Neuronal stem cell (in vitro differentiated cells): ENCODE results near the gene TUBB1.

ENCODE experiments used
- DNase-seq: peaks from one replicate; pipeline ENCODE4 v3.0.0-alpha.2; 2013; ENCODE audit warnings: low spot score
- H2AFZ ChIP-seq: one replicate; pipeline ENCODE4 v1.6.1; 2013; ENCODE audit warnings: mild to moderate bottlenecking, low read length, inconsistent platforms
- H2AK5ac ChIP-seq: 2 replicates; pipeline ENCODE4 v1.6.1; 2013; ENCODE audit warnings: low read depth, mild to moderate bottlenecking, inconsistent platforms, low read length, moderate library complexity, mixed read lengths
- H2BK120ac ChIP-seq: 2 replicates; pipeline ENCODE4 v1.6.1; 2013; ENCODE audit warnings: low read depth, mild to moderate bottlenecking, inconsistent platforms, low read length, moderate library complexity, mixed read lengths
- H2BK12ac ChIP-seq: one replicate; pipeline ENCODE4 v1.6.1; 2013; ENCODE audit warnings: low read length, inconsistent platforms
- H2BK15ac ChIP-seq: 2 replicates; pipeline ENCODE4 v1.6.1; 2013; ENCODE audit warnings: mild to moderate bottlenecking, low read length, inconsistent platforms, mixed read lengths
- H2BK5ac ChIP-seq: one replicate; pipeline ENCODE4 v1.6.1; 2013; ENCODE audit warnings: inconsistent platforms, mild to moderate bottlenecking, low read length, moderate library complexity
- H3K14ac ChIP-seq: one replicate; pipeline ENCODE4 v1.6.1; 2013; ENCODE audit warnings: low read length, inconsistent platforms
- H3K18ac ChIP-seq: 2 replicates; pipeline ENCODE4 v1.6.1; 2013; ENCODE audit warnings: low read length, inconsistent platforms
- H3K23ac ChIP-seq: 2 replicates; pipeline ENCODE4 v1.6.1; 2013; ENCODE audit warnings: low read depth, mild to moderate bottlenecking, mixed read lengths, low read length, inconsistent platforms; ENCODE audit not compliant: poor library complexity
- H3K27ac ChIP-seq: replicated peaks from 3 replicates; pipeline ENCODE4 v1.5.1; 2013; ENCODE audit warnings: low read length, inconsistent platforms
- H3K27me3 ChIP-seq, 3 experiments: 2 replicates each; pipeline ENCODE4 v1.6.1; 2013; ENCODE audit warnings: low read length in 3 of 3, mild to moderate bottlenecking in 2 of 3, inconsistent platforms in 1 of 3, low read depth in 1 of 3, mixed read lengths in 1 of 3, moderate library complexity in 1 of 3; ENCODE audit not compliant: control insufficient read depth in 3 of 3, insufficient read depth in 3 of 3
- H3K36me3 ChIP-seq, 2 donors: replicated peaks in 1 of 2; 2 replicates each; pipeline ENCODE4 v1.6.1; 2013; ENCODE audit warnings: low read length in 2 of 2; ENCODE audit not compliant: control insufficient read depth in 2 of 2, insufficient read depth in 2 of 2
- H3K4ac ChIP-seq: 2 replicates; pipeline ENCODE4 v1.6.1; 2013; ENCODE audit warnings: inconsistent platforms, mild to moderate bottlenecking, low read length, moderate library complexity
- H3K4me1 ChIP-seq, 2 donors: 1 replicate in 1 of 2; 2 replicates in 1 of 2; pipeline ENCODE4 v1.6.1; 2013; ENCODE audit warnings: low read length in 2 of 2, low read depth in 1 of 2; ENCODE audit not compliant: control insufficient read depth in 2 of 2, insufficient read depth in 1 of 2
- H3K4me2 ChIP-seq: one replicate; pipeline ENCODE4 v1.6.1; 2013; ENCODE audit warnings: mild to moderate bottlenecking, low read length, inconsistent platforms; ENCODE audit not compliant: insufficient read depth, poor library complexity, severe bottlenecking
- H3K4me3 ChIP-seq, 2 donors: 2 replicates each; pipeline ENCODE4 v1.5.1; 2013; ENCODE audit warnings: low read length in 2 of 2, mild to moderate bottlenecking in 2 of 2, inconsistent platforms in 1 of 2, moderate library complexity in 1 of 2
- H3K79me1 ChIP-seq: one replicate; pipeline ENCODE4 v1.6.1; 2013; ENCODE audit warnings: low read depth, mild to moderate bottlenecking, inconsistent platforms, low read length, moderate library complexity
- H3K9ac ChIP-seq: one replicate; pipeline ENCODE4 v1.6.1; 2013; ENCODE audit warnings: mild to moderate bottlenecking, low read depth, low read length, inconsistent platforms; ENCODE audit not compliant: poor library complexity
- H3K9me3 ChIP-seq, 2 donors: replicated peaks in 1 of 2; 2 replicates each; pipeline versions ENCODE3 to v1.6.1; 2013; ENCODE audit warnings: low read length in 2 of 2, mild to moderate bottlenecking in 2 of 2, inconsistent platforms in 1 of 2, low read depth in 1 of 2, mixed read lengths in 1 of 2, moderate library complexity in 1 of 2; ENCODE audit not compliant: control insufficient read depth in 2 of 2, insufficient read depth in 1 of 2
- H4K8ac ChIP-seq: one replicate; pipeline ENCODE4 v1.6.1; 2013; ENCODE audit warnings: low read depth, mild to moderate bottlenecking, inconsistent platforms, low read length, moderate library complexity
- H4K91ac ChIP-seq: one replicate; pipeline ENCODE4 v1.6.1; 2013; ENCODE audit warnings: low read length, low read depth, mild to moderate bottlenecking, inconsistent platforms; ENCODE audit not compliant: poor library complexity
- WGBS, 2 donors: extraction: QIAGEN DNeasy Blood & Tissue Kit; methylation state at CpG; one replicate each; pipeline ENCODE4 v1.1.7; 2013; ENCODE audit warnings: missing lambda C conversion rate in 2 of 2, mixed read lengths in 1 of 2; ENCODE audit not compliant: insufficient read length in 2 of 2, insufficient replicate concordance in 1 of 2; ENCODE audit errors: extremely low coverage in 2 of 2; 5-methylcytosine and 5-hydroxymethylcytosine counted together

TUBB1 gene

GRCh38 chr20:58993332-58994248 is 25.6 kb upstream of the TUBB1 start:
- no CpG with 5 or more reads among the region's 23 CpGs for WGBS, 2 donors

GRCh38 chr20:58994390-58995159 is 24.7 kb upstream of the TUBB1 start:
- no peaks in the 10 kb centered on the region for H3K27me3 ChIP-seq
- peaks cover 47 to 77% of the 10 kb centered on the region in 2 donors for H3K36me3 ChIP-seq

More at GRCh38 chr20:58993332-58994248, 25.6 kb upstream of the TUBB1 start:
- no peak overlapping the region for H2BK5ac ChIP-seq
- no peak overlapping the region for H2BK120ac ChIP-seq
- H4K91ac ChIP-seq = no peak overlapping the region
- H4K8ac ChIP-seq = no peak overlapping the region
- H3K18ac ChIP-seq = no peak overlapping the region
- H3K36me3 ChIP-seq = peaks cover 55 to 87% of the 10 kb centered on the region in 2 donors
- no peak overlapping the region for H3K27ac ChIP-seq
- H2BK12ac ChIP-seq = no peak overlapping the region
- H3K79me1 ChIP-seq = no peaks in the 10 kb centered on the region
- no peak overlapping the region for H3K4me3 ChIP-seq
- no peak overlapping the region for H3K4me2 ChIP-seq
- H3K4me1 ChIP-seq = no peaks in the 10 kb centered on the region
- H2BK15ac ChIP-seq = no peak overlapping the region
- no peak overlapping the region for H3K4ac ChIP-seq
- peaks cover 0 to 1% of the 10 kb centered on the region in 2 donors for H3K9me3 ChIP-seq
- DNase-seq = no peak
- H3K23ac ChIP-seq = no peak overlapping the region
- H3K14ac ChIP-seq = no peak overlapping the region
- no peak overlapping the region for H3K9ac ChIP-seq
- no peak overlapping the region for H2AK5ac ChIP-seq
- no peak overlapping the region for H2AFZ ChIP-seq
- no peaks in the 10 kb centered on the region for H3K27me3 ChIP-seq

GRCh38 chr20:58995461-58996225 is 23.6 kb upstream of the TUBB1 start:
- no peak overlapping the region for H4K91ac ChIP-seq
- H2BK120ac ChIP-seq = no peak overlapping the region
- H2BK15ac ChIP-seq = no peak overlapping the region
- no peak overlapping the region for H4K8ac ChIP-seq
- H3K4me2 ChIP-seq = no peak overlapping the region
- peak overlapping the region; percentile 22 for H3K14ac ChIP-seq
- no peak overlapping the region for H2BK5ac ChIP-seq
- H3K4me1 ChIP-seq = no peaks in the 10 kb centered on the region
- no peak overlapping the region for H3K4ac ChIP-seq
- no peak overlapping the region for H2AK5ac ChIP-seq
- no peak overlapping the region for H3K27ac ChIP-seq
- no peaks in the 10 kb centered on the region for H3K79me1 ChIP-seq
- no peak overlapping the region for H3K23ac ChIP-seq
- no peak overlapping the region for H3K4me3 ChIP-seq
- no peak for DNase-seq
- H3K9ac ChIP-seq = no peak overlapping the region
- no peak overlapping the region for H3K18ac ChIP-seq
- H3K27me3 ChIP-seq = no peaks in the 10 kb centered on the region
- H2AFZ ChIP-seq = no peak overlapping the region
- peaks cover 41 to 68% of the 10 kb centered on the region in 2 donors for H3K36me3 ChIP-seq
- H2BK12ac ChIP-seq = no peak overlapping the region
- no CpG with 5 or more reads among the region's 18 CpGs for WGBS, 2 donors
- peaks cover 0 to 1% of the 10 kb centered on the region in 2 donors for H3K9me3 ChIP-seq

More at GRCh38 chr20:58994390-58995159, 24.7 kb upstream of the TUBB1 start:
- Histone ChIP-seq H3K9ac (no peak overlapping the region), H2AFZ (no peak overlapping the region), H2BK12ac (no peak overlapping the region), H3K14ac (no peak overlapping the region), H2AK5ac (no peak overlapping the region), H3K9me3 (peaks cover 0 to 1% of the 10 kb centered on the region in 2 donors), H2BK15ac (no peak overlapping the region), H2BK5ac (no peak overlapping the region), H3K18ac (no peak overlapping the region), H4K91ac (no peak overlapping the region), H3K27ac (no peak overlapping the region), H3K23ac (no peak overlapping the region), H3K4me3 (no peak overlapping the region), H3K79me1 (no peaks in the 10 kb centered on the region), H3K4me2 (no peak overlapping the region), H2BK120ac (no peak overlapping the region), H3K4ac (no peak overlapping the region), H4K8ac (no peak overlapping the region), H3K4me1 (no peaks in the 10 kb centered on the region)
- no peak for DNase-seq
- WGBS, 2 donors = no CpG with 5 or more reads among the region's 17 CpGs
